Upper lobe of left lung (tissue), 4 donors: ENCODE measurements around the gene POU3F1.

ENCODE experiments used
- POLR2AphosphoS5 ChIP-seq, 2 donors: sonication (generic); formaldehyde crosslinking; IDR thresholded peaks; one replicate each; pipeline ENCODE4 v1.5.1; 2017; ENCODE audit warnings: antibody characterized with exemption in 2 of 2
- TF ChIP-seq, protein P1 (sequence below), 6 experiments: fragments of 450-650 bp in 4 of 6; fragments of 200-600 bp in 2 of 6; sonication (generic) in 2 of 6; IDR thresholded peaks; one replicate each; pipeline ENCODE4 v1.5.1; 2016 to 2019; ENCODE audit warnings: antibody characterized with exemption in 6 of 6

DNA sequence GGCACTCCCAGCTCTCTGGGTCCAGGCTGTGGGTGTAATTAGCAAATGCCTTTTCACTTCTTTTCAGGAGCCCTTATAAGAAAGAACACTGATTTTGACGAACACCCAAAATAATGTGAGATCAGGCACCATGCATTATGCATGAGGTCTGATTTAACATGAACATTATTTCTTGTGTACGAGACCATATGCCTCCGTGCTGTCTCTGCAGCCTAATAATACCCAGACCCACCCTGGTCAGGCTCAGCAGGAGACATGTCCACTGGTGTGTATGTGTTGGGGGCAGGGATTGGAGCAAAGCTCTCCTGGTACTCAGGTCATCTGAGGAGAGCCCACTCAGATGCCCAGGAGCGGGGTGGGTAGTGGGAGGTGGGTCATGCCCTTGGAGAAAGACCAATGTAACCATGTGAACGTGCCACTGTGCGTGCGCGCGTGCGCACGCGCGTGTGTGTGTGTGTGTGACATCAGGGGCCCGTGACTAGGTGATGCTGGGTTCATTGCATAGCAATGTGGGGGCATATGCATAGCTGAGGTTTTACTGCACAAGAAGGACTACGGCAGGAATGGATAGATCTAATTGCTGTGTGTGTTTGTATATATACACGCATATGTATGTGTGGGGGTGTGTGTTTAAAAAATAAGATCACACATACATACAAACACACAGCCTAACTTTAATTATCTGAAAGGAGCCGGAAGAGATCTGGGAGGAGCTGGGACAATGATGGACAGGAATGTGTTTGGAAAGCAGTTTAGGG, 7.1 kb downstream of the POU3F1 start:
- TF ChIP-seq, protein P1, sequence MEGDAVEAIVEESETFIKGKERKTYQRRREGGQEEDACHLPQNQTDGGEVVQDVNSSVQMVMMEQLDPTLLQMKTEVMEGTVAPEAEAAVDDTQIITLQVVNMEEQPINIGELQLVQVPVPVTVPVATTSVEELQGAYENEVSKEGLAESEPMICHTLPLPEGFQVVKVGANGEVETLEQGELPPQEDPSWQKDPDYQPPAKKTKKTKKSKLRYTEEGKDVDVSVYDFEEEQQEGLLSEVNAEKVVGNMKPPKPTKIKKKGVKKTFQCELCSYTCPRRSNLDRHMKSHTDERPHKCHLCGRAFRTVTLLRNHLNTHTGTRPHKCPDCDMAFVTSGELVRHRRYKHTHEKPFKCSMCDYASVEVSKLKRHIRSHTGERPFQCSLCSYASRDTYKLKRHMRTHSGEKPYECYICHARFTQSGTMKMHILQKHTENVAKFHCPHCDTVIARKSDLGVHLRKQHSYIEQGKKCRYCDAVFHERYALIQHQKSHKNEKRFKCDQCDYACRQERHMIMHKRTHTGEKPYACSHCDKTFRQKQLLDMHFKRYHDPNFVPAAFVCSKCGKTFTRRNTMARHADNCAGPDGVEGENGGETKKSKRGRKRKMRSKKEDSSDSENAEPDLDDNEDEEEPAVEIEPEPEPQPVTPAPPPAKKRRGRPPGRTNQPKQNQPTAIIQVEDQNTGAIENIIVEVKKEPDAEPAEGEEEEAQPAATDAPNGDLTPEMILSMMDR (IDR thresholded peaks at IDR 0.05), result no peak
- TF ChIP-seq POLR2AphosphoS5 (IDR thresholded peaks at IDR 0.05), result no peak
